Prostate gland (tissue), 2 donors: Measurements from ENCODE around the gene EIF1B.

Source experiments
- CTCF ChIP-seq, 4 experiments: fragments of 200-600 bp in 2 of 4; fragments of 450-650 bp in 2 of 4; sonication (generic) in 2 of 4; IDR thresholded peaks; 1 replicate in 3 of 4; 2 replicates in 1 of 4; pipeline ENCODE4 v1.5.1; 2016 to 2019; ENCODE audit warnings: antibody characterized with exemption in 4 of 4, mild to moderate bottlenecking in 2 of 4, moderate library complexity in 2 of 4
- POLR2A ChIP-seq: fragments of 450-650 bp; IDR thresholded peaks from one replicate; pipeline ENCODE4 v1.6.1; 2016; ENCODE audit warnings: antibody characterized with exemption, mild to moderate bottlenecking

- TF ChIP-seq CTCF (IDR thresholded peaks at IDR 0.05), result no peak
- no peak for TF ChIP-seq POLR2A
Observed at GRCh38 chr3:40304352-40304751, 5.2 kb upstream of the EIF1B start.
